Suppressor macrophage treated with lipopolysaccharide for 4 hours (primary cell): ENCODE results near the gene DNER.
"Not testable (repeated sequence)": the region's sequence is repeated elsewhere in the genome, so short reads cannot be mapped to it uniquely, and the experiment has no call there.

Experiments used
- DNase-seq: peaks from one replicate; pipeline ENCODE4 v3.0.0-alpha.2; 2020

DNER gene

DNA sequence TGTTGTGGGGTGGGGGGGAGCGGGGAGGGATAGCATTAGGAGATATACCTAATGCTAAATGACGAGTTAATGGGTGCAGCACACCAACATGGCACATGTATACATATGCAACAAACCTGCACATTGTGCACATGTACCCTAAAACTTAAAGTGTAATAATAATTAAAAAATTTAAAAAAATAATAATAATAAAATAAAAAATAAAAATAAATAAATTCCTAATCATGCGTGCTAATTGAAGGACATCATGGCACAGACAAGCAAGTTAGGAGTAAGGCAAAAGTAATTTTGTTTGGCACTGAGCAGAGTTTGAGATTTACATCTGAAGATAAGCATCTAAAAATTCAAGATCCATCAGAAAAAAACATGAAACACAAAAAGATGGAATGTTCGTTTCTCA is 100.3 kb downstream of the DNER start:
- not testable (repeated sequence) for DNase-seq

DNA sequence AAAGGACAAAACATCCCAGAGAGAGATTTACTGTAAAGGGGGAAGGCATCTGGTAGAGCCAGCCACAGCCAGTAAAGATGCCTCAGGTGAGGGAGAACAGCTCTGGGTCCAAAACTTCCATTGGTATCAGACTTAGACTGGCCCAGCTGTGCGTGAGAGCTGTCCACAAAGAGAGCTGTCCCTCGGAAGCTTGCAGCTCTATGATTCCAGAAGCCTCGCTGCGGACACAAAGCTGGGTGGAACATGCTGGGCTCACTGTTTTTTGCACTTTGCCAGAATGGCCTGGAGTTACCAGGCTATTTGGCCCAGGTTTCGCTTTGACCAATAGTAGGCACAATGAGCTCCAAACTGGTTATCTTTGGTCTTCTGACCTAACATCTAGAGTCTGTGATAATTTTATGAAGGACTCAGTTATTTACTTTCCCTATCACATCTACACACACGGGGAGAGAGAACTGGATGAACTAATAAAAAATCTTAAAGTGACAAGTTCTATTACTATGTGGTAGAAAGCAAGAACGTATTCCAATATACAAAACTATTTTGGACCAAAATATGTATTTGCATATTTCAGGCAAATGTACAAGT is 101.9 kb downstream of the DNER start:
- DNase-seq: no peak

DNA sequence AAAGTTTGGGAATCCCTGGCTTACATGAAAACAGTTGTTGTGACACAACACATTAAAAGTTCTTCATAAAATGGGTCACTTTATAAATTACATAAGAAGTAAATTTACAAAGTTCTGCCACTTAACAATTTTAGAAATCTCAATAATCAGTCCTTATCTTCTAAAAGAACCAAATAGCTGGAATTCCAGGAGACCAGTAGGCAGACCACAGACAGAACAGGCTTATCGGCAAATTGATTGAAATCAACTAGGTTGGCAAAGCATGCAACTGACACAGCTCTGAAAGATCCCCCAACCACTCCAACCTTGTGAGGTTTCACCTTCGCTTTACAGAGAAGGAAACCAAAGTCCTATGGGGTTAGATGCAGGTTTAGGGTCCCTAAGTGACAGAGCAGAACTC is 103.0 kb downstream of the DNER start:
- no peak for DNase-seq

DNA sequence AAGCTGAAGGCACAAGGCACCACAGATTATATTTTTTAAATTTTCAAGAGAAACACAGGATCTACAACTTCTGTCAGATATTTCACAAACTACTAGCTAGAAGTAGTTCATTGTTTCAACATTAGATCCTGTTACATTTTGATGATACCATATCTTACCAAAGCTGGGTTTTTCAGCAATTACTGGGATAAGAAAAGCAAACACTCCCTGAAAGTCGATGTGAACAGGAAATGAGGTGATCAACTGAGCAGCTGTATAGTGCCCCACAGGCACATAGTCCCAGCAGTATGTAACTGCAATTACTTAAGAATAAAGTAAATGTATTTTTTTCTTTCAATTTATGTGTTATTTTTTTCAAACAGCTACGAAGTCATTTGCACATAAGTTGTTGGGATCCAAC is 103.5 kb downstream of the DNER start:
- no peak for DNase-seq

DNA sequence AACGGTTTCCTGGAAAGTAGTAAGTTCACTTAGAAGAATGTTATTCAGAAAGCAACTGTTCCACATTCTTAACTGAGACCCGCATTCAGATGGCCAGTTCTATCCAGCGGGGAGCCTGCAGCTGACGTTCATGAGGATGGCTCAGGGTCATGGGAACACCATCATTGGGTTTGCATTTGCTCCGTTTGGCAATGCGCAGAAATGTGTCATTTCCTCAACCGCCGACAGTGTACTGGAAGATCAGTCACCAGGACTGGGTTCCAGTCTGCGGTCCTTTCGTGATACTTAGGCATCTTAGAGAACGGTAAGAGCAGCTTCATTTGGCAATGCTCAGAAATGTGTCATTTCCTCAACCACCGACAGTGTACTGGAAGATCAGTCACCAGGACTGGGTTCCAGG is 104.0 kb downstream of the DNER start:
- no peak for DNase-seq

DNA sequence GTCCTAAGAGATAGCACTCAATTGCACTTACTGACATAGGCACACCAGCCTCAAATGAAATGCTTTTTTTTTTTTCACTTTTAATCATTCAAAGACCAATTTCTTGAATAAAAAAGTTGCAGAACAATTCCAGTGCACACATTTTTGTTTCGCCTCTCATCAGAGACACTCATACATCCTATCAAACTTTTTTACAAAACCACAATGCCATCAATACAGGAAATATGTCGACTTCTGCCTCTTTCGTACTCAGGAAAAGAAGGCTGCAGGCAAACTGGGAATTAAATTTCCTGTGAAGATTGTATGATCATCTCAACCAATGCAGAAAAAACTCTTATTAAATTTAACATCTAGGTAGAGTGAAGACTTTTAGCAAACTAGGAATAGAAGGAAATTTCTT is 112.4 kb downstream of the DNER start:
- no peak for DNase-seq

DNA sequence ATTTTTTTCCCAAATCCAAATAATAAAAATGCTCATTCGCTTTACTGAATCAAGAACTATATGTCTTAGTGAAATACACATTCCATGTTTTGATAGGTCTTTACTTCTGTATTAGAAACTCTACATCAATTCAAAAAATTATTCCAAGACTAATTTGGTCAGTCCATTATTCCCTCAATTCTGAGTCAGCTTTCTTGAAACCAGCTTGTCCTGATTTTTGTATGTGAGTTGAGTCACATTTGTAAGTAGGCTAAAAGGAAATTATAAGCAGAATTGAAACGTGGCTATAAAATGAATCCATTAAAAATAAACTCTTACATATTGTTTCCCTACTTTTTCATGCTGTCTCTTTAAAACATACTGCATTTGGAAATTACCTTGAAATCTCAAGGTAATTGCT is 113.0 kb downstream of the DNER start:
- no peak for DNase-seq

DNA sequence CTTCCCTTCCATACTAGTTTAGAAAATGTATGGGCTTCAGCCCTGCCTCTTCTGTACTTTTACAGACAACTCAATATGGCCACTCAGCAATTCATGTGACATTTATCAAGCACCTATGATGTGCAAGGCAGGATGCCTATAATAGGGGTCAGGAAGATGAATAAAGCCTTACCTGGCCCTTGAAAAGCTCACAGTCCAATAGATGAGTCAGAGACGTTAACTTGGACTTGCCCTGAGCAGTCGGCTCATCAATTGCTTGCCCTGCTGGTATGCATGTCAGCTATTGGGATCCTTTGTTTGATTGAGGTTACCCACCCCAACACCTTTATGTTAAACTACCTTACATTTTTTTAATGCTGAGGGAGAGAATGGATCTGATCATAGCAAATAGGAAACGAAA is 116.1 kb downstream of the DNER start:
- DNase-seq: no peak

DNA sequence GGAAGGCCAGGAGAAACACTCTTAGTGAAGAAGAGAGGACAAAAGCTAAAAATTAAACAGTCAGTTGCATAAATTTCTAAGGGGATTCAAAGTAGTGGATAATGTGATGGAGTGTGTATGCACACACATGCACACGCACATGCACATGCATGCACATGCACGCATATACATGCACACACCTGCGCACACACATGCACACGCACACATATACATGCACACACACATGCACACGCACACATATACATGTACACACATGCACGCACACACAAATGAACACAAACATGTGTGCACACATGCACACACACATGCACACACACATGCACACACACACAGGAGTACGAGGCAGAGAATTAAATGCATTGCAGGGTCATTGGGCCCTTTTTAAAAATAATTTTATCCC is 117.6 kb downstream of the DNER start:
- no peak for DNase-seq

DNA sequence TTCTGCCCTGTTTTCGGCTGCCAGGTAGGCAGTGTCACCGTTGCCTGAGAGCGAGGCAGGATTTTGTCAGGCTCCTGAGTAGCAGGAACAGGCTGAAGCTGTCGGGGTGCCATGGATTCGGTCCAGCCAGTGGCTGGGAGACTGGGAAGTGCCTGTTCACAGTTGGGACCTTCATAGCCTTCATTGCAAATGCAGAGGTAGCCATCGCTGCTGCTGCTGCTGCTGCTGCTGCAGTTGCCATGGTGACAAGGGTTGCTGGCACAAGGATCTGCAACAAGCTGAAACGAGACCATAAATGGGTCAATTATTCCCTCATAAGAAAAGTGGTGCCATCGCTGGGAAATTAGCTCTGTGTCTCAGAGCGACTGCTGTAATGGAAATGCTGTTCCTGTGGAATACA is 122.7 kb downstream of the DNER start:
- DNase-seq: no peak

DNA sequence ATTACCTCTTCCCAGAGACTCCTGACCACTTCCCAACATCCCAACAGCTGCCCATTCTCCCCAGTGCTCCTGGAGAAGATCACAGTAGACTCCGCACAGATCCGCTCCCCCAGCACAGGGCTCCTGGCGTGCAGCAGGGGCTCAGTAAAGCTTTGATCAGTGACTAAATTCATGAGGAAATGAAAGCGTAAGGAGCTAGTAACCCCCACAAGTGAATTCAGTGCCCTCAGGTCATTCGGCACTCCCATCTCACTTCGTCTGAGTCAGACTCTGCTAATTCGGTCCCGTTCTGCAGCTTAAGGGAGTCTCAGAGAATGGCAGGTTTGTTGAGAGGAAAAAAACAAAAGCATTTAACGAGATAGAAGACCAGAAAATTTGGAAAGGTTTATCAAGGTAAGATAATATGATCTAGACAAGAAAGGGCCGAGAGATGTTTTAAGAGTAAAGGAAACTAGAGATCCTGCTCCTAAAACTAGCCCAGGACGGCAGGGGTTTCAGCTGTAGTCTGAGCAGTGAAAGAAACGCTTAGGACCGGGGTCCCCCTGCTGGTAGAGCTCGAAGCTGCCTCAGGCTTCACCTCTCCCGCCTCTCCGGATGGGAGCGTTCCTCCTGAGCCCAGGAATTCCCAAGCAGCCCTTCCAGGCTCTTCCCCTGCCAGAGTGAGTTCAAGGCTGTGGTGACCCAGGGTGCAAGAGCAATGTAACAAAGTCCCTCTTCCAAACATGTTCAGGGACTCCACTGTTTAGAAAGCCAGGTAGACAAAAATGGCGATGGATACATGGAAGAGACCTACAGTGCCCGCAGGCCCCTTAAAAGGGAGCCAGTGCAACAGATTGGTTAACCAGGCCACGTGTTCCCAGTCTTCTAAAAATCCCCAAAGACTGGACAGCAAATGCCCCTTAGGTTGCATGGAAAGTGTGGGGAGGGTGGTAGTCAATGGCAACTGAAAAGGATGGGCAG is 127.3 kb downstream of the DNER start:
- DNase-seq: peak; percentile 78

DNA sequence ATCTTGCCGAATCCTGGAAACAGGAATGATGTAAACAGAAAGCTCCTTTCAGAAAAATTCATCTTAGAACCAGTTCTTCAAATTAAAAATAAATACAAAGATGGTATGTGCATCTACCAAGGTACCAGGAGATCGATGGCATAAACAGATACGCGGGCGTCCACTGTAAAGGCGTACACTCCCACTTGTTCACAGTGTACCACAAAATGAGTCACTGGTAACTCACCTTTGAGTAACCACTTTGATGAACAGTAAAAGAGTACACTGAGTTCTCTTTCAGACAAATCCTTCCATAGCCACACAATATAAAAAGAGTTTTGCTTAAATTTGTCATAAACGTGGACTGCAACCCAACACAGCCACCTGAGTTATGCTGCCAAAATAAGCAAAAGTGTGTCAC is 128.3 kb downstream of the DNER start:
- no peak for DNase-seq

DNA sequence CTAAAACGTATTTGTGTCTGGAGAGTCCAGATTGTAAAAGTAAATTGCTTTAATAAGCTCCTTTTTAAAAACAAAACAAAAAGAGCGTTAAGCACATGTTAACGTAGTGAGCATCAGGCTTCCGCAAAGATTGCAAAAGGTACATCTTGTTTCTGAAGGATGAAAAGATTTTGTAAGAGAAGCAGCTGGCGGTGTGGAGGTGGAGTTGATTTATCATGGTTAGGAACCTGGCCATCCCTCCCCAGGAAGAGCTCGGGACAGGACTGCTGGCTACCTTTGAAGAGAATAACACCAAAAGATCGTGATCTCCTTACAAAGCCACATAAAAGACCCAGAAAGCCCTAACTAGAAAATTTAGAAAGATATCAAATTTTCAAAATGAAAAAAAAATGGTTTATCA is 132.2 kb downstream of the DNER start:
- no peak for DNase-seq

DNA sequence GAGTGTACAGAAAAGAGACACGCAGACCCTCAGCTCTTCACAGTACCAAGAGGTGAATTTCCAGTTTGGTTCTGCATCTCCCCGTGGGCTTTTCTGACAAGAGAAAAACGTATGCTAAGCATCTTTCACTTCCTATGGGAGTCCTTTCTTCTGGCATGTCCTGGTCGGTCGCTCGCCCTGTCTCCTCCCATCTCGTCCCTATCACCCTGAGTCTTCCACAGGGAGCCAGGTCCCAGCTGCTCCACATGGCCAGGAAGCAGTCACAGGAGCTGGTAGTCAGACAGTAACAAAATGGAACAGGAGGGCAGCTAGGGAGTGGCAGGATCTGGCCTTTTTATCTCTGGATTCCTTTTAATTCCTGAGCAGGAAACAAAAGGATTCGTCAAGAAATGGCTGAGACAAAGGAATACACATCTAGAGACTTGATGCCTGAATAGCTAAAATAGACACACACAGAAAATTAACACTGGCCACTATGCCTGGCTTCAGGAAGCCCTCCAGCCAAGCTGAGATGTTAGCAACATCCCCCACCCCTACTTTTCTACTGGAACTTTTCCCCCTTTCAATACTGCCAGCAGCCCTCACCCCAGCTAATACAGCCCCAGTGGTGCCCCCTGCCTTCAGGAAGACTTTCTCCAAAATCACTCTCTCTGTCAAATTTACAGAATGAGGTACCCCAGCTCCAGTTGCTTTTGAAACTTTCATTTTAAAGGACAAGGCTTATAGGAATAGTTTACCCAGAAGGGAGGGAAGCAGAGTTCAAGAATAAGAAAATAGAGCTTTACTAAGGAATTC is 136.1 kb downstream of the DNER start:
- DNase-seq: no peak

DNA sequence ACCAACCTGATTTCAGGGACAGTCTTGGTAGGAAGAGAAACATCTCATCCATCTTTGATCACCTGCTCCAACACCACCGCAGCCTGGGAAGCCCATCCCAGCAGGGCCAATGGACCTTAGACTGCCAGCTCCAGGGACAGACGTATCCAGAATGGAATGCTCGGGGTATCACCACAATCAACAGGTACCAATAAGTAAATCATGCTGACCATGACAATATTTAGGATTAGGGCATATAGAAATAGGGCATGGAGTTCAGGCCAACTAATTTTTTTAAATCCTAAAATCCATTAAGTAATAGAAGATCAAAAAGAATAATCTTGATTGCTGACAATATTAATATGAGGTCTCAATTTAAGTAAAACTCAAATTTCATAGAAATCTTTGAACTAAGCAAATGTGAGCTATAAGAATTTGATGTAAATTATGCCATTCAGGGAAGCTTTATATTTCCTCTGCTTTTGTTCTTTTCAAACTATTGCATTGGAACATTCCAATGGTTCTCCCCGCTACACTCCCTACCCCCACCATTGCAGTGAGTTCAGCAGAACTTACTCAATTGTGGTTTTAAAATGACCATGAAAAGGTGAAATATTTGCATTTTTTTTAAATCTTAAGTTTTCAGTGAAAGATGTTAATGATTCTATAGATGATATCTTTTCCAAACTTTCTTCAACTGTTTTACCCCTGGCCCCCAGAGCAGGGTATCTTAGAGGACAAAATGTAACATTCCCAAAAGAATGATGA is 138.6 kb downstream of the DNER start:
- DNase-seq: no peak

DNA sequence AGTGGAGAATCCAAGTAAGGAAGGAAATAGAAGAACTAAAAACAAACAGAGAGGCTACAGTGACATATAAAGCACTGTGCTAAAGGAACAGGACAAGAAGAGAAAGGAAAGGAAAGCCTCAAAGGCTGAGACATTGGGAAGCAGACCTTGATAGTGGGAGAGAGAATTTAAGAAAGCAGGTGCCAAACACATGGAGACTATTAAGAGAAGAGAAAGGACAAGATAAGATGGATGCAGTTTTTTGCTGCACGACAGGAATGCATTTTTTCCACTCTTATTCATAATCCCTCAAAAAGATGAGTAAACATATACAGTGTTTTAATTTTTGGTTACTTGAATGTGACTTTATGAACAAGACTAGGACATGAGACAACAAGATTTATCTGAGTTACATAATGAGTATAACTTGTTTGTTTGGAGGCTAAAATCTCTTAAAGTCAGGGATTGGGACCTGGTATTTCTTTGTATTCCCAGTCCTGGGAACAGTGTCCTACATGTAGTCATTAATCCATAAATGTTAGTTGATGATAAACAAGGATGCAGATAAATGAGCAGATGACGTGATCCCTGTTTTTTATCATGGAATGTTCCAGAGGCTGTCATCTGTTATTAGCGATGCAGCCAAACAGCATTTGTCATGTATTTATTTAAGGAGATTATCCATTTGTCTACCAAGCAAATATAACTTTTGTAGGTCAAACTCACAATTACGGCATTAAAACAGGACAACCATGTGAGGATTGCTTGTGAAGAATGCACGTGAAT is 141.7 kb downstream of the DNER start:
- no peak for DNase-seq

DNA sequence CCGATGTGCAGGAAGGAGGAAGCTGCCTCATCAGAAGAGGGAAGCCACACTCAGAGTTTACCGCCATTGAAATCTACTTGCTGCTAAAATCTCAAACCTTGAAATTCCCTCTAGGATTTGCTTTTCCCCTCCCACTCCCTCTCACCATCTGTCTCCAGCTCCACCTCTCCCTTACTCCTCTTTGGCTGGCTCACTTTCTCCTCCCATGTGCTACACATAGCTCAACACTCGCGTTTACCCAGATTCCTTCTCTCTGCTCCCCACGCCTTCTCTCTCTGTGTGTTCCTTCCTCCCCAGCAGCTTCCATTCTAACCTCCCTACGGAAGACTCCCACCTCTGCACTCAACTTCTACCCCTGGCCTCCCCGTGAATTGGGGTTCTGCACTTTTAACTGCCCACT is 143.1 kb downstream of the DNER start:
- DNase-seq: no peak

DNA sequence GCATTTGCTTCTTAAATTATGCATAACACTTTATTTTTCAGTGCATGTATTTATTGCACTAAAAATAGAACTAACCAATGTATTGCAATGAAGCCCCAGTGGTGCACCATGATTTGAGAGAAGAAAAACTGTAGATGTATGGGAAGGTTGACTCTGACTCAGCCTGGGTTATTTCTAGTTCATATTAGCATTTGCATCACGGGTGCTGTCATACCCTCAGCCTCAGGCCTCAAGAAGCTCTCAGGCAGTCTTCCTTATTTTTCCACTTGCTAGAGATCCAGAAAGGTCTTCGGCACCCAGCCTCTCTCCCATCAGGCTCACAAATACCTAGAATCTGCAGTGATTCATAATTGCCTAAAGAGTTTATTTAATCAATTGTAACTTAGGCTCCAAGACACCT is 148.0 kb downstream of the DNER start:
- no peak for DNase-seq

DNA sequence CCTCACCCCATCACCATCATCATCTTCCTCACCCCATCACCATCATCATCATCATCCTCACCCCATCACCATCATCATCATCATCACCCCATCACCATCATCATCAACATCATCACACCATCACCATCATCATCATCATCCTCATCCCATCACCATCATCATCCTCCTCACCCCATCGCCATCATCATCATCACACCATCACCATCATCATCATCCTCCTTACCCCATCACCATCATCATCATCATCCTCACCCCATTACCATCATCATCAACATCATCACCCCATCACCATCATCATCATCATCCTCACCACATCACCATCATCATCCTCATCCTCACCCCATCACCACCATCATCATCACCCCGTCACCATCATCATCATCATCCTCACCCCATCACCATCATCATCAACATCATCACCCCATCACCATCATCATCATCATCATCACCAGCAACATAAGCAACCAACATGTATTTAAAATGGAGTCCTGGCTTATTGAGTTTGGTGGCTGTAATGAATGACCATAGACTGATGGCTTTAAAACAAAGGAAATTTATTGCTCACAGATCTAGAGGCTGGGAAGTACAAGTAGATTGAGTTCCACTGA is 150.0 kb downstream of the DNER start:
- DNase-seq: no peak

DNA sequence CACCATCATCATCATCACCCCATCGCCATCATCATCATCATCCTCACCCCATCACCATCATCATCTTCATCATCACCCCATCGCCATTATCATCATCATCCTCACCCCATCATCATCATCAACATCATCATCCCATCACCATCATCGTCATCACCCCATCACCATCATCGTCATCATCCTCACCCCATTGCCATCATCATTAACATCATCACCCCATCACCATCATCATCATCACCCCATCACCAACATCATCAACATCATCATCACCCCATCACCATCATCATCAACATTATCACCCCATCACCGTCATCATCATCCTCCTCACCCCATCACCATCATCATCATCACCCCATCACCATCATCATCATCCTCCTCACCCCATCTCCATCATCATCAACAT is 151.0 kb downstream of the DNER start:
- DNase-seq: no peak

DNA sequence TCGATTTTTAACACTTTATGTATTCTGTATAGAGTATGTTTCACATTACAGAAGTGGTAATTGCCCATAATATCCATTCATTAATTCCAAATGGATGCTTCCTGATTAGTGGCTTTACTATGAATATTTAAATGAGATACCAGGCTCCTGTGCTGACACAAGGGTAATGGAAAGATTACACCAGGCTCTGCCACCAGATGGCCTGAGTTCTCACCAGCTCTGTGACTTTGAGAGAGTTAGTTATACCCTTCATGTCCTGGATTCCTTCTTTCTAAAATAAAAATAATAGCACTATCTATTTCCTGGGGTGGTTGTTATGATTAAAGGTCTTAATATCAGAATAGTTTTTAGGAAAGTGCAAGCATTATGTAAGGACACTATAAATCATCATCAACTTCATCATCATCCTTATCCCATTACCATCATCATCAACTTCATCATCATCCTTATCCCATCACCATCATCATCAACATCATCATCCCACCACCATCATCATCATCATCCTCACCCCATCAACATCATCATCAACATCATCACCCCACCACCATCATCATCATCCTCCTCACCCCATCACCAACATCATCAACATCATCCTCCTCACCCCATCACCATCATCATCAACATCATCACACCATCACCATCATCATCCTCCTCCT is 151.8 kb downstream of the DNER start:
- DNase-seq: no peak
